SK-N-SH treated with all-trans-retinoic acid at 6 μM for 48 hours (cell line): ENCODE measurements around the gene ADRA1B.

ENCODE experiments used
- ARNTL ChIP-seq: fragments of 450-650 bp; formaldehyde crosslinking; IDR thresholded peaks from 2 replicates; pipeline ENCODE4 v1.5.0; 2020; ENCODE audit warnings: low read depth, mild to moderate bottlenecking, moderate library complexity, borderline replicate concordance
- BACH2 ChIP-seq: fragments of 250-450 bp; sonication (Bioruptor Pico); IDR thresholded peaks from 2 replicates; pipeline ENCODE4 v1.9.0; 2021; ENCODE audit warnings: mild to moderate bottlenecking, borderline replicate concordance
- TCF4 ChIP-seq: fragments of 250-450 bp; sonication (Bioruptor Pico); IDR thresholded peaks from 2 replicates; pipeline ENCODE4 v1.8.0; 2021; ENCODE audit warnings: mild to moderate bottlenecking, moderate library complexity, borderline replicate concordance
- ZFP30 ChIP-seq: fragments of 450-650 bp; formaldehyde crosslinking; IDR thresholded peaks from 2 replicates; pipeline ENCODE4 v1.5.0; 2022; ENCODE audit warnings: mild to moderate bottlenecking, moderate library complexity
- TF ChIP-seq, protein P1 (sequence below): fragments of 250-450 bp; sonication (Bioruptor Pico); IDR thresholded peaks from 2 replicates; pipeline ENCODE4 v1.5.0; 2020; ENCODE audit warnings: mild to moderate bottlenecking, moderate library complexity
- TF ChIP-seq, protein P2 (sequence below): fragments of 250-450 bp; sonication (Bioruptor Pico); IDR thresholded peaks from 2 replicates; pipeline ENCODE4 v1.8.0; 2020; ENCODE audit warnings: mild to moderate bottlenecking, moderate library complexity, borderline replicate concordance

GRCh38 chr5:159887050-159887449 is 29.2 kb upstream of the ADRA1B start:
- TF ChIP-seq, protein P1, sequence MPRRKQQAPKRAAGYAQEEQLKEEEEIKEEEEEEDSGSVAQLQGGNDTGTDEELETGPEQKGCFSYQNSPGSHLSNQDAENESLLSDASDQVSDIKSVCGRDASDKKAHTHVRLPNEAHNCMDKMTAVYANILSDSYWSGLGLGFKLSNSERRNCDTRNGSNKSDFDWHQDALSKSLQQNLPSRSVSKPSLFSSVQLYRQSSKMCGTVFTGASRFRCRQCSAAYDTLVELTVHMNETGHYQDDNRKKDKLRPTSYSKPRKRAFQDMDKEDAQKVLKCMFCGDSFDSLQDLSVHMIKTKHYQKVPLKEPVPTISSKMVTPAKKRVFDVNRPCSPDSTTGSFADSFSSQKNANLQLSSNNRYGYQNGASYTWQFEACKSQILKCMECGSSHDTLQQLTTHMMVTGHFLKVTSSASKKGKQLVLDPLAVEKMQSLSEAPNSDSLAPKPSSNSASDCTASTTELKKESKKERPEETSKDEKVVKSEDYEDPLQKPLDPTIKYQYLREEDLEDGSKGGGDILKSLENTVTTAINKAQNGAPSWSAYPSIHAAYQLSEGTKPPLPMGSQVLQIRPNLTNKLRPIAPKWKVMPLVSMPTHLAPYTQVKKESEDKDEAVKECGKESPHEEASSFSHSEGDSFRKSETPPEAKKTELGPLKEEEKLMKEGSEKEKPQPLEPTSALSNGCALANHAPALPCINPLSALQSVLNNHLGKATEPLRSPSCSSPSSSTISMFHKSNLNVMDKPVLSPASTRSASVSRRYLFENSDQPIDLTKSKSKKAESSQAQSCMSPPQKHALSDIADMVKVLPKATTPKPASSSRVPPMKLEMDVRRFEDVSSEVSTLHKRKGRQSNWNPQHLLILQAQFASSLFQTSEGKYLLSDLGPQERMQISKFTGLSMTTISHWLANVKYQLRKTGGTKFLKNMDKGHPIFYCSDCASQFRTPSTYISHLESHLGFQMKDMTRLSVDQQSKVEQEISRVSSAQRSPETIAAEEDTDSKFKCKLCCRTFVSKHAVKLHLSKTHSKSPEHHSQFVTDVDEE (CRISPR knock-in tag), result no peak
- TF ChIP-seq BACH2 (CRISPR knock-in tag) (no peak), ARNTL (CRISPR knock-in tag) (no peak), ZFP30 (CRISPR knock-in tag) (no peak), TCF4 (CRISPR knock-in tag) (no peak)
- TF ChIP-seq, protein P2, sequence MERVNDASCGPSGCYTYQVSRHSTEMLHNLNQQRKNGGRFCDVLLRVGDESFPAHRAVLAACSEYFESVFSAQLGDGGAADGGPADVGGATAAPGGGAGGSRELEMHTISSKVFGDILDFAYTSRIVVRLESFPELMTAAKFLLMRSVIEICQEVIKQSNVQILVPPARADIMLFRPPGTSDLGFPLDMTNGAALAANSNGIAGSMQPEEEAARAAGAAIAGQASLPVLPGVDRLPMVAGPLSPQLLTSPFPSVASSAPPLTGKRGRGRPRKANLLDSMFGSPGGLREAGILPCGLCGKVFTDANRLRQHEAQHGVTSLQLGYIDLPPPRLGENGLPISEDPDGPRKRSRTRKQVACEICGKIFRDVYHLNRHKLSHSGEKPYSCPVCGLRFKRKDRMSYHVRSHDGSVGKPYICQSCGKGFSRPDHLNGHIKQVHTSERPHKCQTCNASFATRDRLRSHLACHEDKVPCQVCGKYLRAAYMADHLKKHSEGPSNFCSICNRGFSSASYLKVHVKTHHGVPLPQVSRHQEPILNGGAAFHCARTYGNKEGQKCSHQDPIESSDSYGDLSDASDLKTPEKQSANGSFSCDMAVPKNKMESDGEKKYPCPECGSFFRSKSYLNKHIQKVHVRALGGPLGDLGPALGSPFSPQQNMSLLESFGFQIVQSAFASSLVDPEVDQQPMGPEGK (CRISPR knock-in tag), result no peak
